DOHH2 (cell line): Measurements from ENCODE around the gene SCO1.

ENCODE experiments used
- H3F3A ChIP-seq: fragments of 200-600 bp; sonication (generic), shearing (Covaris generic); 2 replicates; pipeline ENCODE4 v1.6.0; 2016; ENCODE audit warnings: antibody characterized with exemption, mild to moderate bottlenecking; ENCODE audit not compliant: control insufficient read depth, insufficient read depth
- H3K27ac ChIP-seq: fragments of 200-600 bp; sonication (generic); 2 replicates; pipeline ENCODE4 v1.5.1; 2014; ENCODE audit warnings: low read depth, mild to moderate bottlenecking, low read length, moderate library complexity
- H3K27me3 ChIP-seq: fragments of 200-600 bp; sonication (generic); 2 replicates; pipeline ENCODE4 v1.6.1; 2014; ENCODE audit warnings: mild to moderate bottlenecking, low read length, mixed read lengths; ENCODE audit not compliant: control insufficient read depth
- H3K36me3 ChIP-seq: fragments of 200-600 bp; sonication (generic); 2 replicates; pipeline ENCODE4 v1.6.1; 2014; ENCODE audit warnings: mild to moderate bottlenecking, low read length, moderate library complexity, mixed read lengths; ENCODE audit not compliant: control insufficient read depth
- H3K4me1 ChIP-seq: fragments of 200-600 bp; sonication (generic); 2 replicates; pipeline ENCODE4 v1.6.1; 2014; ENCODE audit warnings: mild to moderate bottlenecking, low read length, mixed read lengths; ENCODE audit not compliant: control insufficient read depth
- H3K4me2 ChIP-seq: fragments of 200-600 bp; sonication (generic); 2 replicates; pipeline ENCODE4 v1.6.0; 2014; ENCODE audit warnings: mild to moderate bottlenecking, low read length, moderate library complexity
- H3K4me3 ChIP-seq: fragments of 200-600 bp; sonication (generic); 2 replicates; pipeline ENCODE4 v1.5.1; 2014; ENCODE audit warnings: mild to moderate bottlenecking, low read length, mixed read lengths
- H3K79me2 ChIP-seq: fragments of 200-600 bp; sonication (generic); 2 replicates; pipeline ENCODE4 v1.6.1; 2014; ENCODE audit warnings: mild to moderate bottlenecking, low read length, mixed read lengths; ENCODE audit not compliant: control insufficient read depth
- H3K9me2 ChIP-seq: fragments of 200-600 bp; sonication (generic); replicated peaks from 2 replicates; pipeline ENCODE4 v1.6.1; 2014; ENCODE audit warnings: mild to moderate bottlenecking, low read length, mixed read lengths; ENCODE audit not compliant: control insufficient read depth
- H3K9me3 ChIP-seq: fragments of 200-600 bp; sonication (generic); 2 replicates; pipeline ENCODE4 v1.6.1; 2014; ENCODE audit warnings: antibody characterized with exemption, low read length, mixed read lengths; ENCODE audit not compliant: control insufficient read depth, insufficient read depth
- H4K20me1 ChIP-seq: fragments of 200-600 bp; sonication (generic); 2 replicates; pipeline ENCODE4 v1.6.0; 2014; ENCODE audit warnings: low read depth, mild to moderate bottlenecking, antibody characterized with exemption, low read length, moderate library complexity; ENCODE audit not compliant: control insufficient read depth, insufficient read depth
- EZH2phosphoT487 ChIP-seq: fragments of 200-600 bp; sonication (generic); IDR thresholded peaks from 2 replicates; pipeline ENCODE4 v1.6.1; 2017; ENCODE audit warnings: borderline replicate concordance, mild to moderate bottlenecking, antibody characterized with exemption, low read length, moderate library complexity, mixed read lengths
- TF ChIP-seq, protein P1 (sequence below): fragments of 200-600 bp; sonication (generic); IDR thresholded peaks from one replicate; pipeline ENCODE4 v1.5.1; 2014; ENCODE audit warnings: antibody characterized with exemption, mild to moderate bottlenecking, low read depth, low read length; ENCODE audit not compliant: poor library complexity, severe bottlenecking

The SCO1 gene

DNA sequence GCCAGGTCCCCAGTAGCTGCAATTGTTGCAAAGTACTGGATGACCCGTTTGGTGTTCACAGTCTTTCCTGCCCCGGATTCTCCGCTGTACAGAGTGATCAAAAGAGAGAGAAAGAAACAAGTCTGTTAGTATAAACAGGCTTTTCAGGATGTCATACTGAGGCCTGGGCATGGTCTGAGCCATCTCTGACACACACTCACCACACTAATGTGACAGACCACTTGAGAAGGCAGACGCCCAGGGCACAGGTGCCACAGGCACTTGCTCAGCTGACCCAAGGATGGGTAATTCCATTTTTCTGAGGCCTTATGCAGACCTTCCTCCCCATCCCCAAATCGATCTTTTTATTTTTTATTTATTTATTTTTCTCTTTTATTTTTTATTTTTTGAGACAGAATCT lies 47.7 kb downstream of the SCO1 start:
- H3K36me3 ChIP-seq: no peaks in the 10 kb centered on the region
- H3K9me3 ChIP-seq: no peaks in the 10 kb centered on the region
- H3K4me2 ChIP-seq: no peak overlapping the region
- H3K27ac ChIP-seq: no peak overlapping the region
- H3F3A ChIP-seq: no peaks in the 10 kb centered on the region
- no peaks in the 10 kb centered on the region for H3K9me2 ChIP-seq
- H3K27me3 ChIP-seq: no peaks in the 10 kb centered on the region
- H3K4me1 ChIP-seq: no peaks in the 10 kb centered on the region
- TF ChIP-seq EZH2phosphoT487: no peak
- TF ChIP-seq, protein P1, sequence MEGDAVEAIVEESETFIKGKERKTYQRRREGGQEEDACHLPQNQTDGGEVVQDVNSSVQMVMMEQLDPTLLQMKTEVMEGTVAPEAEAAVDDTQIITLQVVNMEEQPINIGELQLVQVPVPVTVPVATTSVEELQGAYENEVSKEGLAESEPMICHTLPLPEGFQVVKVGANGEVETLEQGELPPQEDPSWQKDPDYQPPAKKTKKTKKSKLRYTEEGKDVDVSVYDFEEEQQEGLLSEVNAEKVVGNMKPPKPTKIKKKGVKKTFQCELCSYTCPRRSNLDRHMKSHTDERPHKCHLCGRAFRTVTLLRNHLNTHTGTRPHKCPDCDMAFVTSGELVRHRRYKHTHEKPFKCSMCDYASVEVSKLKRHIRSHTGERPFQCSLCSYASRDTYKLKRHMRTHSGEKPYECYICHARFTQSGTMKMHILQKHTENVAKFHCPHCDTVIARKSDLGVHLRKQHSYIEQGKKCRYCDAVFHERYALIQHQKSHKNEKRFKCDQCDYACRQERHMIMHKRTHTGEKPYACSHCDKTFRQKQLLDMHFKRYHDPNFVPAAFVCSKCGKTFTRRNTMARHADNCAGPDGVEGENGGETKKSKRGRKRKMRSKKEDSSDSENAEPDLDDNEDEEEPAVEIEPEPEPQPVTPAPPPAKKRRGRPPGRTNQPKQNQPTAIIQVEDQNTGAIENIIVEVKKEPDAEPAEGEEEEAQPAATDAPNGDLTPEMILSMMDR: no peak
- H3K4me3 ChIP-seq: no peak overlapping the region
- no peaks in the 10 kb centered on the region for H3K79me2 ChIP-seq
- H4K20me1 ChIP-seq: no peaks in the 10 kb centered on the region

DNA sequence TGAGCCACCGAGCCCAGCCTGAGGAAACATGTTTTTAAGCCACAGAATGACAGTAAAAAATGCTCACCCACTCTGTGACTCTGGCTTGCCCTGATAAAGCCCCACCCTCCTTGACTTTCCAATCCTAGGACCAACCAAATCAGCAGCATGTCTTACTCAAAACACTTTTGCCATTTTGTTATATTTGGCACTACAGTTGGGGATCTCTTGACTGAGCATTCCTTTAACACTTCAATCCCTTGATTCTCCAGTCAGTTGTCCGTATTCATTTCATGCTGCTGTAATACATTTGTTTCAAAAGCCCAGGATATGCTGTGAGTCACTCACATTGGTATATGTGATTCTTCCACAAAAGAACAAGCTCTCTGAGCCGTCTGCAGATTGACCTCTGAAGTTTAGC lies 48.4 kb downstream of the SCO1 start:
- H3K36me3 ChIP-seq: no peaks in the 10 kb centered on the region
- H3K27ac ChIP-seq: no peak overlapping the region

DNA sequence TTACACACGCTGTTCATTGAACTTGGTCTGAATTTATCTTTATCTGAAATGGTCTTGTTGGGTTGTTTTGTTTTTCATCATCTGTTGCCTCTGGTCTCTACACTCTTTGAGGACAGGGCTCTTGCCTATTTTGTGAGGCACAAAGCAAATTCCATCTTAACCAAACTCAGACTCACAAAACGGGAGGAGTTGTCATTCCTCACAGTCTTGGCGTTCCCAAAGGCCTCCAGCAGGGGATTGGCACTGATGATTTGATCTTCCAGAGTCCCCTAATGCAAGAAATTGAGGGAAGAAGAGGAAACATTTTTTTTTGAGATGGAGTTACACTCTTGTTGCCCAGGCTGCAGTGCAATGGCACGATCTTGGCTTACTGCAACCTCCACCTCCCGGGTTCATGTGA lies 49.0 kb downstream of the SCO1 start:
- Histone ChIP-seq H3K4me1 (no peaks in the 10 kb centered on the region), H3K9me3 (no peaks in the 10 kb centered on the region), H3K79me2 (no peaks in the 10 kb centered on the region), H3K4me3 (no peak overlapping the region), H3K4me2 (no peak overlapping the region), H3K36me3 (no peaks in the 10 kb centered on the region), H3K9me2 (no peaks in the 10 kb centered on the region), H3K27me3 (no peaks in the 10 kb centered on the region), H3F3A (no peaks in the 10 kb centered on the region), H4K20me1 (no peaks in the 10 kb centered on the region), H3K27ac (no peak overlapping the region)
- TF ChIP-seq, protein P1: no peak
- TF ChIP-seq EZH2phosphoT487: no peak

More for the DNA sequence above, 48.4 kb downstream of the SCO1 start:
- Histone ChIP-seq H3K27me3 (no peaks in the 10 kb centered on the region), H3K79me2 (no peaks in the 10 kb centered on the region), H3K9me3 (no peaks in the 10 kb centered on the region), H3K9me2 (no peaks in the 10 kb centered on the region), H4K20me1 (no peaks in the 10 kb centered on the region), H3K4me3 (no peak overlapping the region), H3K4me2 (no peak overlapping the region), H3K4me1 (no peaks in the 10 kb centered on the region), H3F3A (no peaks in the 10 kb centered on the region)
- TF ChIP-seq EZH2phosphoT487: no peak
- TF ChIP-seq, protein P1: no peak
